ENCODE data around the gene MED28.

- TF ChIP-seq POLR2AphosphoS5 (IDR thresholded peaks at IDR 0.05) = no peak
- no peak for TF ChIP-seq CTCF (IDR thresholded peaks at IDR 0.05)
- TF ChIP-seq EP300 (IDR thresholded peaks at IDR 0.05; ENCODE audit: low read depth) = no peak
- TF ChIP-seq POLR2A (IDR thresholded peaks at IDR 0.05) = no peak
Measured at GRCh38 chr4:17639136-17639535, 24.7 kb downstream of the MED28 start.

Measured in transverse colon (tissue), 4 donors.